Renal cortical epithelial cell (primary cell): ENCODE results near the gene THRAP3. TPM values are rescaled to one million over a fixed set of nuclear protein-coding genes. Genes with fewer than 3 reads are reported as not detected.
"Not testable (repeated sequence)": the region's sequence is repeated elsewhere in the genome, so short reads cannot be mapped to it uniquely, and the experiment has no call there.

Experiments used
- DNase-seq: peaks from one replicate; pipeline ENCODE4 v3.0.0-alpha.2; 2011; ENCODE audit warnings: low read depth
- total RNA-seq: library from RNA; depleted of rRNA; stranded (reverse); fragments of >200 nt; gene quantifications from 2 replicates; pipeline ENCODE4 v1.2.3, GENCODE V29; 2014

Gene THRAP3, protein sequence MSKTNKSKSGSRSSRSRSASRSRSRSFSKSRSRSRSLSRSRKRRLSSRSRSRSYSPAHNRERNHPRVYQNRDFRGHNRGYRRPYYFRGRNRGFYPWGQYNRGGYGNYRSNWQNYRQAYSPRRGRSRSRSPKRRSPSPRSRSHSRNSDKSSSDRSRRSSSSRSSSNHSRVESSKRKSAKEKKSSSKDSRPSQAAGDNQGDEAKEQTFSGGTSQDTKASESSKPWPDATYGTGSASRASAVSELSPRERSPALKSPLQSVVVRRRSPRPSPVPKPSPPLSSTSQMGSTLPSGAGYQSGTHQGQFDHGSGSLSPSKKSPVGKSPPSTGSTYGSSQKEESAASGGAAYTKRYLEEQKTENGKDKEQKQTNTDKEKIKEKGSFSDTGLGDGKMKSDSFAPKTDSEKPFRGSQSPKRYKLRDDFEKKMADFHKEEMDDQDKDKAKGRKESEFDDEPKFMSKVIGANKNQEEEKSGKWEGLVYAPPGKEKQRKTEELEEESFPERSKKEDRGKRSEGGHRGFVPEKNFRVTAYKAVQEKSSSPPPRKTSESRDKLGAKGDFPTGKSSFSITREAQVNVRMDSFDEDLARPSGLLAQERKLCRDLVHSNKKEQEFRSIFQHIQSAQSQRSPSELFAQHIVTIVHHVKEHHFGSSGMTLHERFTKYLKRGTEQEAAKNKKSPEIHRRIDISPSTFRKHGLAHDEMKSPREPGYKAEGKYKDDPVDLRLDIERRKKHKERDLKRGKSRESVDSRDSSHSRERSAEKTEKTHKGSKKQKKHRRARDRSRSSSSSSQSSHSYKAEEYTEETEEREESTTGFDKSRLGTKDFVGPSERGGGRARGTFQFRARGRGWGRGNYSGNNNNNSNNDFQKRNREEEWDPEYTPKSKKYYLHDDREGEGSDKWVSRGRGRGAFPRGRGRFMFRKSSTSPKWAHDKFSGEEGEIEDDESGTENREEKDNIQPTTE
- total RNA-seq, result 130 TPM in 2 replicates

DNA sequence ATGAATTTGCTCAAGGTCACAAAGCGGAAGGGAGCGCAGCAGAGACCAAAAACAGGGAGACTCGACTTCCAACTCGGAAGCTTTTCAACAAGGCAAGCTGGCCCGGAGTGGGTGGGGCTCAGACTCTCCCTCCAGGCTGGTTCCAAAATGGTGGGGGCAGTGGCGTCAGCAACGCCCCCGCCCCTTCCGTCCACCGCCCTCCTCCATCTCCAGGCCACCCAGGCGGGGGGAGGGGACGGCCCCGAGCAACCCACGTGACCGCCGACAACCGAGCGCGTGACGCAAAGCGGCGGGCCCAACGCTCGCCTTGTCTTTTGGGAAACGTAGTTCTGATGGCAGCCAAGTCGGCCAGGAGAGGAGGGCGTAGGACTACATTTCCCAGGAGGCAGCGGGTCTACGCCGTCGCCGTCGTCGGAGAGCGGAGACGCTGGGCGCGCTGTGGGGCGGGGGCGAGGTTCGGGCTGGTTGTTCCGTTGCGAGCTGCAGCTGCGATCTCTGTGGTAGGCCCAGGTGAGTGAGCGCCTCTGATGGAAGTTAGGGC, at the start of gene THRAP3:
THRAP3 (plus strand) TSS at position 448 of the 541 bp plus-strand sequence. CDS start 58,121 bp downstream, outside the sequence.
- peak; percentile 96 for DNase-seq

DNA sequence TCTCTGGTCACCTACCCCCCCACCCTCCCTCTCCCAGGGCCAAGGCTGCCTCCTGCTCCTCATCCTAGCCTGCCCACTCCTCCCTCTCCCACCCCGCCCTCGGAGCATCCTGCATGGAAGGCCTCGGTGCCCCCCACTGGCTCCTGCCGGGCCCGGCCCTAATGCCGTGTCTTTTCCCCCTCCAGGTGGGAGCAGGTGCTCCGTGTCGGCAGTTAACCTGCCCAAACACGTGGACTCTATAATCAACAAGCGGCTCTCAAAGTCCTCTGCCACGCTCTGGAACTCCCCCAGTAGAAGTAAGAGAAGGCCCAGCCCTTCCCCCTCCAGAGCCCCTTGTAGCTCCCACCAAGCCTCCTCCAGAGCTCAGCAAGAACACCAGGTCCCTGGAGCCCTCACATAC, 49.5 kb upstream of the THRAP3 start:
- DNase-seq, result no peak

DNA sequence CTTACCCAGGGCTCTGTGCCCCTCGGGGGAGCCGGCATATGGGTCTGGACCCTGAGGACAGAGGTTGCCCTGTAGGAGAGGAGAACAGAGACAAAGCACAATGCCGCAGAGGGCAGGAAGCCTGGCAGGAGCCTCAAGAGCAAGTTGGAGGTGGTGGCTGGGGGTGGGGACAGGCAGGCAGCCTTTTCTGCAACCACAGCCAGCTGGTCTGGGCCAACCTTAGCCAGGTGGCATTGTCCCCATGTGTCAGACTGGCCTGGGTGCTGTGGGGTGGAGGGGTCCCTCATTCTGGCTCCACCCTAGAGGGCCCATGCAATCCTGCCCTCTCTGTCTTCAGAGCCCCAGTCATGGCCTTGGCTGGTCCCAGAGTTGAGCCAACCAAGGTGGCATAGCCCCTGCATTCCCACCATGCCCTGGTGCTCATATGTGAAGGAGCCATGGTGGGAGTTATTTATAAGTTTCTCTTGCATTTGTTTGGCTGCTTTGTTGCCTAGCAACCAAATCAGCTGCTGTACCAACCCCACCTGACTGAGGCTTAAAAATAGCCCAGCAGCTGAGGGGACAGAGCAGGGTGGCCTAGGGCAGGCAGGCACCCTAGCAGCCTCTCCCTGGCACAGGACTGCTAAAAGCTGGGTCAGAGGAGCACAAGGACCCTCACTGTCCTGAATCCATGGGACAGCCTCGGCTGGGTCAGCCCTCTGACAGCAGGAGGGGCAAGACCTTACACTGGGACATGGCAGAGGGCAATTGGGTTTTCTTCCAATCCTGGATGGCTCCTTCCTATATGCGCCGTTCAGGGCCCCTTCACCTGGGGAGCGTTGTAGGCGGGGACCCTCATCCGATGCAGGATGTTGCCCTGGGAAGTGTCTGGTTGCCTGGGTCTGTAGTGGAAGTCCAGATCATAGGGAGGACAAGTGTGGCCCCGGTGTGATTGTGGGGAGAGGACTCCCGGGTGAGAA, 48.8 kb upstream of the THRAP3 start:
- DNase-seq, result peak; percentile 63

DNA sequence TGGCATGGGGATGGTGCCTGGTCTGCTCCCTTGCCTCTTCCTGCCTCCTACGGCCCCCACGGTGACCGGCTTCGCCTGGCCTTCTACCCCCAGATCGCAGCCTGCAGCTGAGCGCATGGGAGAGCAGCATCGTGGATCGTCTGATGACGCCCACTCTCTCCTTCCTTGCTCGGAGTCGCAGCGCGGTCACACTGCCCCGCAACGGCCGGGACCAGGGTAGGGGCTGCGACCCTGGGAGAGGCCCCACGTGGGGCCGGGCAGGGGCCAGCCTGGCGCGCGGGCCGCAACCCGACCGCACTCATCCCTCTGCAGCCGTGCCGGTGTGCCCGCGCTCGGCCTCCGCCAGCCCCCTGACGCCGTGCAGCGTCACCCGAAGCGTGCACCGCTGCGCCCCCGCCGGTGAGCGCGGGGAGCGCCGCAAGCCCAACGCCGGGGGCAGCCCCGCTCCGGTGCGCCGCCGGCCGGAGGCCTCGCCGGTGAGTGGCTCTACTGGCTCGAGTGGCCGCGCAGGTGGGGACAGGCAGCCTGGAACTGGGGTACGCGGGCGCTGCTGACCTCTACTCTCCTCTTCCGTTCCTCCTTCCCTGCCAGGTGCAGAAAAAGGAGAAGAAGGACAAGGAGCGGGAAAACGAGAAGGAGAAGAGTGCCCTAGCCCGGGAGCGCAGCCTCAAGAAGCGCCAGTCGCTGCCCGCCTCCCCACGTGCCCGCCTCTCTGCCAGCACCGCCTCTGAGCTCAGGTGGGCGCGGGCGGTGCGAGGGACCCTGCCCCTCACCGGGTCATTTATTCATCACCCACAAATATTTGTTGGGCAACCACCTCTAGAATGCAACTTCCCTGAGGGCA, 47.9 kb upstream of the THRAP3 start:
- no peak for DNase-seq

DNA sequence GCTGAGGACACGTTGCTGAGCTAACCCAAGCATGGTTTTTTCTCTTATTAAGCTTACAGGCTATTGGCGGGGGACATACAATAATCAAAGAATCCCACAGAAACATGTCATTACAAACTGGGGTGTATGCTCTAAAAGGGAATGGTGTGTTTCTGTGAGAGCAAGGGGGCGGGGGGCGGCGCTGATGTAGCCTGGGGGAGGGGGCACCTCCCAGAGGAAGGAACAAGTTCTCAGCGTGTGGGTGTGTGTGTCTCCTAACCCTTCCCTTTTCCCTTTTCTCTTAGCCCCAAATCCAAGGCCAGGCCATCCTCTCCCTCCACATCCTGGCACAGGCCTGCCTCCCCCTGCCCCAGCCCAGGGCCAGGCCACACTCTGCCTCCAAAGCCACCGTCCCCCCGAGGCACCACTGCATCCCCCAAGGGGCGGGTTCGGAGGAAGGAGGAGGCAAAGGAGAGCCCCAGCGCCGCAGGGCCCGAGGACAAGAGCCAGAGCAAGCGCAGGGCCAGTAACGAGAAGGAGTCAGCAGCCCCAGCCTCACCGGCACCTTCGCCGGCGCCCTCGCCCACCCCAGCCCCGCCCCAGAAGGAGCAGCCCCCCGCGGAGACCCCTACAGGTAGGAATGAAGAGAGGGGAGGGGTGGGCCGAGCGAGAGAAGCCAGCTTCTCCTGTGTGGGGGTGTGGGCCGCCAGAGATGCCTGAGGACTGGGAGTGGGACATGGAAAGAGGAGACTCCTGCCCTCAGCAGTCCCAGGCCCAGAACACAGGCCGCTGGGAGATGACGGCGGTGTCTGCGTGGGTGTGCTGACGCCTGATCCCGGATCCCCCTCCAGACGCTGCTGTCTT, 46.4 kb upstream of the THRAP3 start:
- no peak for DNase-seq

DNA sequence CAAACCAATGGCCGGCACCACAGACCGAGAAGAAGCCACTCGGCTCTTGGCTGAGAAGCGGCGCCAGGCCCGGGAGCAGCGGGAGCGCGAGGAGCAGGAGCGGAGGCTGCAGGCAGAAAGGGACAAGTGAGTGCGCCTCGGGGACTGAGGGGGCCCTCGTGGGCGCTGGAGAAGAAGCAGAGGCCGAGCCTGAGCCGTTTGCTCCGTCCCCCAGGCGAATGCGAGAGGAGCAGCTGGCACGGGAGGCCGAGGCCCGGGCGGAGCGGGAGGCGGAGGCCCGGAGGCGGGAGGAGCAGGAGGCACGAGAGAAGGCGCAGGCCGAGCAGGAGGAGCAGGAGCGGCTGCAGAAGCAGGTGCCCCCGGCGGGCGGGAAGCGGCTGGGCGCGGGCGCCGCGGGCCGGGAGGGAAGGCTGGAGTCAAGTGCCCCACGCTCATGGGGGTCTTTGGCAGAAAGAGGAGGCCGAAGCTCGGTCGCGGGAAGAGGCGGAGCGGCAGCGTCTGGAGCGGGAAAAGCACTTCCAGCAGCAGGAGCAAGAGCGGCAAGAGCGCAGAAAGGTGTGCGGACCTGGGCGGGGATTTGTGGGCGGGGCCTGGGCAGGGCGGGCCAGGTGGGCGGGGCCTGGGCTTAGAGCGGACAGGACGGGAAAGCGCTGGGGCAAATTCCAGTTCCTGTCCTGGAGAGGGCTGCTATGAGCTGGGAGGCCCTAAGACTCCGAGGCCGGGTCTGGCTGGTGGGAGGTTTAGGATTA, 45.6 kb upstream of the THRAP3 start:
- DNase-seq, result no peak

DNA sequence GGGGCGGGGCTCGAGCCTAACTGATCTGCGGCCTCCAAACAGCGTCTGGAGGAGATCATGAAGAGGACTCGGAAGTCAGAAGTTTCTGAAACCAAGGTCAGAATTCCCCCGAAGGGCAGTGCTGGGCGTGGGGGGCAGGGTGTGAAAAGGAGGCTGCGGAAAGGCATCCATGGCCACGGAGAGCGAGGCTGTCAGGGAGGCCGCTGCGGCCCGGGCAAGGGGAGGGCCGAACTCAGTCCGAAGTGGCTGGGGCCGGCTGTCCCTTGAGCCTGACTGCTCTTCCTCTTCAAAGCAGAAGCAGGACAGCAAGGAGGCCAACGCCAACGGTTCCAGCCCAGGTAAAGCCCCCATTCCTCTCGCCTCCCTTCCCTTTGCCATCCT, 45.0 kb upstream of the THRAP3 start:
- no peak for DNase-seq

DNA sequence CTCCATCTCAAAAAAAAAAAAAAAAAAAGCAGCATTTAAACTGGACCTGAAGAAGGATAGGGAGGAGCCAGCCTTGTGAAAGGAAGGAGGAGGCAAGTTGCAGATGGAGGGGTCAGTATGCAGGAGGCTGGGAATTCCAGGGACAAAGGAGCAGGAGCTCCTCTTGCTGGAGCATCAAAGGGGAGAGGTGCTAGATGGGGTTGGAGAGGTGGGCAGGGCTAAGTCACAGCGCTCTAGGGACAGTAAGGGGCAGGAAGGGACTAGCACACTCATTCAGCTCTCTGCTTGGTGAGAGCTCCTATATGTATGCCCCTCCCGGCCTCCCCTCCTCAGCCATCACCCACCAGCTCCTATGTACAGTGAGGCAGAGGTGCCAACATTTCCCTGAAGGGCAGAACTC, 41.5 kb upstream of the THRAP3 start:
- DNase-seq, result no peak

DNA sequence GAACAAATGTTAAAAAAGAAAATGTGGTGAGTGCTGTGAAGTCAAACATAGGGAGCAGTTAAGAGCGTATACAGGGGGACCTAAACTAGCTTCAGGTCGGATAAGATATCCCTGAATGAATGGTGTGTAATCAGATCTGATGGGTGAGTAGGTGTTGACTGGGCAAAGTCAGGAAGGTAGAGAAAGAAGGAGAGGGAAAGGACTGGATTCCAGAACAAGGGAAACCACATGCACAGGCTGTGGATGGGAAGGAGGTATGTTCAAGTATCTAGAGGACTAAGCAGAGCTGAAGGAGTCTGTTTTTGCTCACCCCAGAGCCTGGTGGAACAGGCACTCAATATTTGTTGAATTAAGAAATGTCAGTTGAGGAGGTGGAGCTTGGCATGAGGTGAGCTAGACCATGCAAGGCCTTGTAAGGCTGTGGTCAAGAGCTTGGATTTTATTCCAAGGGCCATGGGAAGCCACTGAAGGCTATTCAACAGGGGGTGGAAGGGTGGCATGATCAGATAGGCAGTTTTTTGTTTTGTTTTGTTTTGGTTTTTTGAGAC, 40.9 kb upstream of the THRAP3 start:
- DNase-seq, result no peak

DNA sequence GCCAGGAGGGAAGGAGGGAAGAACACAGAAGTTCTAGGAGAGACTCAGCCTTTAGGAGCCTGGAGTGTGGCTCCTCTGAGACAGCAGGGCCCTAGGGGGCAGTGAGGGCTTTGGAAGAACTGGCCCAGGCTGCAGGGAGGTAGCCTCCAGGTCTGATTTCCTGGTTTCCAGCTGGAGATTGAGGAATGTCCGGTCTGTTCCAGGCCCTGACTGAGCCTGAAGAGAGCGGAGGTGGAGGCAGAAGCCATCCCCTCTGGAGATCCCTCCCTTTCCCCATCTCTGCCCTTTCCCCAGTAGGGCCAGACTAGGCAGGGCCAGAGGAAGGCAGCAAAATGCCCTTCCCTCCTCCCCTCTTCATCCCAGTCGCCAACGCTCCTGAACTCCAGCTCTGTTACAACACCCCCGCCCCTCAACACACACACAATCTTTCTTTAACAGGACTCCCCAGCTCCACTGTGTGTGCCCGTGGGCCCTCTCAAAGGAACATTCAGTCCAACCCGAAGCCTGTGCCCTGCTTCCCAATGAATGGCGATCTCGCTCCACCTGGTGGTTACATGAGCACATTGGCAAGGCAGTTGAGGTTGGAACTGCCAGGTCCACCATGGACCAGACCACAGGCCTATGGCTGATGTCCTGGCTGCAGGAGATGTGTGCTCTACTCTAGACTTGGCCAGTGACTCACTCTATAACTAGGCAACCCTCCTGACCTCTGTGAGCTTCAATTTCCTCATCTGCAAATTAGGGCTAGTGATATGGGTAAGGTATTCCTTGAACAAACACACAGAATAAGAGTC, 36.2 kb upstream of the THRAP3 start:
- DNase-seq, result peak; percentile 84

DNA sequence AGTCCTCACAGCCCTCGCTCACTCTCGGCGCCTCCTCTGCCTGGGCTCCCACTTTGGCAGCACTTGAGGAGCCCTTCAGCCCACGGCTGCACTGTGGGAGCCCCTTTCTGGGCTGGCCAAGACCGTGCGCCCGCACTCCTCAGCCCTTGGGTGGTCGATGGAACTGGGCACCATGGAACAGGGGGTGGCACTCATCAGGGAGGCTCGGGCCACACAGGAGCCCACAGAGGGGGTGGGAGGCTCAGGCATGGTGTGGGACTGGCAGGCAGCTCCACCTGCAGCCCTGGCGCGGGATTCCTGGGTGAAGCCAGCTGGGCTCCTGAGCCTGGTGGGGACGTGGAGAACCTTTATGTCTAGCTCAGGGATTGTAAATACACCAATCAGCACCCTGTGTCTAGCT, 27.4 kb upstream of the THRAP3 start:
- DNase-seq, result not testable (repeated sequence)

DNA sequence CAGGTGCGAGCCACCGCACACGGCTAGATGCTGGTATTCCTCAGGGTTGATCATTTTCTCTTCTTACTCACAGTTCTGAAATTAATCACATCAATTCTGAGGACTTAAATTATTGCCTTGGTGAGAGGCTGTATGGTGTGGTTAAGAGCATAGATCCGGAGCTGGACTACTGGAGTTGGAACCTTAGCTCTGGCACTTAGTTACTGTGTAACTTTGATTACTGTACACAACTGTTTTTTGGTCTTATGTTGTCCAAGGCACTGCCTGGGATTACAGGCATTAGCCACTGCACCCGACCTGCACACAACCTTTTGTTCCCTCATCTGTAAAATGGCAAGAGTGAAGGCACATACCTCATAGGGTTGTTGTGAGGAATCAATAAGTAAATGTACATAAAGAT, 25.6 kb upstream of the THRAP3 start:
- peak; percentile 20 for DNase-seq

DNA sequence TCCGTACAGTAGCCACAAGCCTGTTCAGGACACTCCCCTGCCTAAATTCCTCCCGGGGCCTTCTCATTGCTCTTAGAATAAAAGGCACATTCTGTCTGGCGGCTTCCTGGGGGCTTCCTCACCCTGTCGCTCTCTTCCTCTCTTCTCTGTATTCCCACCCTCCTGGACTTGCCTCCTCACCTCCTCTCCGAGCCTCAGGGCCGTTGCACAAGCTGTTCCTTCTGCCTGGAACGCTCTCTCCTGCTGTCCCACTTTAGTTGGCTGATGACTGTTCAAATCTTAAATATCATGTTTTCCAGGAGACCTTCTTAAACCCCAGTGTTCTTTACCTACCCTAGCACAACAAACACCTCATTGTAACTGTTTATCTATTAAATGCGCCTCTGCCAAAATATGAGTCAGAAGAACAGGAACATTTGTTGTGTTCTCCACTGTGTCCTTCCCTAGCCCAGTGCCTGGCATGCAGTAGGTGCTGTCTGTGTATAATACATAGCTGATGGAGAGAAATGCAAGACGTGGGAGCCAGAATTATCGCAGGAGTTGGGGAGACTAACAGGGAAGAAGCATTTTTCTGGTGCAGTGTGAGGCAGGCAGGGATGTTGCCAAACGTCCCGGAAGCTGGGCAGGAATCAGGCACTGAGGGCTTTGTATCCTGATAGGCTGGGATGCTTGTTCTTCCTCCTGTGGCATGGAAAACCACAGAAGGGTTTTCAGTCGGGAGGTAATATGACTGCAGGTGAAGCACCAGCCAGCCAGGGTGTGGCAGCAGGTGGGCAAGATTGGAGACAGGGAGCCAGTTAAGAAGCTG, 24.1 kb upstream of the THRAP3 start:
- DNase-seq, result peak; percentile 80

DNA sequence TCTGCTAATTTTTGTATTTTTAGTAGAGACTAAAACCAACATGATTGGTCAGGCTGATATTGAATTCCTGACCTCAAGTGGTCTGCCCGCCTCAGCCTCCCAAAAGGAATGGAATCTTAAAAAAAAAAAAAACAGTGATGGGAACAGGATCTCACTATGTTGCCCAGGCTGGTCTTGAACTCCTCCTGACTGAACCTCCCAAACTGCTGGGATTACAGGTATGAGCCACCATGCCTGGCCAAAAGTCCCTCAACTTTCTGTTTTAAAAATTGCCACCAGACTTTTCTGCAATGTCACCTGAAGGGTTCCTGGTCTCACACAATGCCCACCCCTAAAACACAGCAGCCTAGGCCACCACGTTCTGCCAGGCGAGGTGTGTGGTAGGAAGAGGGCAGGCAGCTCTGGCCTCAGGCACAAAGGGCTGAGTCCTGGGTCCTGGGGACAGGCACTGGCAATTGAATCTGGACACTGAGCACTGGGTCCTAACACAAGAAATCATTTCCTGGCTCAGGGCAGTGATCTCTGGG, 21.2 kb upstream of the THRAP3 start:
- no peak for DNase-seq

DNA sequence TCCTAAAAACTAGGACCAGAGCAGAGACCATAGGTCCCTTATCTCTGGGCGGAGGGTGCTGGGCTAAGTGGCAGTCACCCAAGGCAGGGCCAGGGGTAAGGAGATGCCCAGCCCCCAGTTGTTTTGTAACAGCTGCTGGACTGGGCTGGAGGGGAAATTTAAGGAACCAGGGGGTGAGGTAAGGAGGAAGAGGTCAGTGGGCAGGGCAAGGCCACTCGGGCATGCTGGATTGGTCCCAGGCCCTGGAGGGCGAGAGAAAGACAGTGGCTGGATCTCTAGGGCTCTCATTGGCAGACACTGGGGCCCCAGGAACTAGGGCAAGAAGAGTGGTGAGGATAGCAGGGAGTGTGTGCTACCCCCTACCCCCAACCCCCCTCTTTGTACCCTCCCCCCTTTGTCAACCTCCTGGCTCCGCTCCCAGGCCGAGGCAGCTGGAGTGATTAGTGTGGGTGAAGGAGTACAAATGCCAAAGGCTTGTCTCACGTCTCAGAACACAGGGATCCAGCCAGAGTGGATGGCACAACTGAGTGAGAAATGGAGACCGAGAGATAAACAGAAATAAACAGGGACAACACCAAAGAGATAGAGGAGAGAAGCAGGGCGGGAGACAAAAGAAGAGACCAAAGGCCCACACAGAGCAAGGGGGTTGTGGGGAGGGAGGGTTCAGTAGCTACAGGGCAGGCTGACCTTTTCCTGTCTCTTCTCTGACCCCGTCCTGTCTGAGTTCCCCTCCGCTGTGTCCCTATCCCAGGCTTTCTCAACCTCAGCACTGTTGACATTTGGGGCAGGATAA, 20.5 kb upstream of the THRAP3 start:
- peak; percentile 83 for DNase-seq
